NCI-H2029 (cell line): ENCODE data around the gene PARVA.
A peak's percentile ranks its signal among the peaks of the same experiment; 100 is the strongest.

Source experiments
- DNase-seq: peaks from one replicate; lab custom pipeline; 2025; lab: John Stamatoyannopoulos, UW

The PARVA gene

GRCh38 chr11:12556788-12557384 lies 179.5 kb downstream of the PARVA start:
- DNase-seq = no peak

- DNase-seq = no peak
Observed at GRCh38 chr11:12559011-12559410, 181.6 kb downstream of the PARVA start.

GRCh38 chr11:12560362-12560761 lies 183.0 kb downstream of the PARVA start:
- no peak for DNase-seq

- no peak for DNase-seq
Observed at GRCh38 chr11:12560861-12561260, 183.5 kb downstream of the PARVA start.

- no peak for DNase-seq
Observed at GRCh38 chr11:12564012-12564411, 186.6 kb downstream of the PARVA start.

- DNase-seq = no peak
Observed at GRCh38 chr11:12565406-12565805, 188.0 kb downstream of the PARVA start.

- no peak for DNase-seq
Observed at GRCh38 chr11:12567746-12568460, 190.5 kb downstream of the PARVA start.

- DNase-seq = no peak
Observed at GRCh38 chr11:12569499-12570425, 192.4 kb downstream of the PARVA start.

- no peak for DNase-seq
Observed at GRCh38 chr11:12573707-12574485, 196.5 kb downstream of the PARVA start.

GRCh38 chr11:12577725-12578644 lies 200.6 kb downstream of the PARVA start:
- no peak for DNase-seq

GRCh38 chr11:12581416-12581815 lies 204.0 kb downstream of the PARVA start:
- no peak for DNase-seq

GRCh38 chr11:12581923-12582322 lies 204.6 kb downstream of the PARVA start:
- DNase-seq = peak; percentile 57
